ENCODE results near the gene TAF6. TPM values are rescaled to one million over a fixed set of nuclear protein-coding genes. Genes with fewer than 3 reads are reported as not detected.

TAF6 gene
- total RNA-seq, 4 donors from 2014 or later, result 37.1 to 74.3 (median 42.1) TPM

DNA sequence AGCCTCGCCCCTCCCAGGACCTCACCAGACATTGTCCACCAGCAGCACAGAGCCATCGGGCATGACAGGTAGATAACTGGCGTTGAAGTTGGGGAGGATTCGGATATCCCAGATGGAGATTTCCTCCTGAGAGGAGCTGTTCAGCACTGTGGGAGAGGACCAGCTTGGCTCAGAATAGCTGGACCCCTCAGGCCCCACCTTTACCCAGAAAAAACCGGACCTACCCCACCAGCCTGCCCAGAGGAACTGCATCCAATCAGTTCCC lies 37.8 kb upstream of the TAF6 start:
- WGBS, 2 donors, result 61 to 68% methylated on average over 5 of the region's 5 CpGs
- DNase-seq (ENCODE audit: low spot score in 2 of 2), result no peak
- TF ChIP-seq POLR2A (IDR thresholded peaks at IDR 0.05), result no peak
- TF ChIP-seq, protein P1, sequence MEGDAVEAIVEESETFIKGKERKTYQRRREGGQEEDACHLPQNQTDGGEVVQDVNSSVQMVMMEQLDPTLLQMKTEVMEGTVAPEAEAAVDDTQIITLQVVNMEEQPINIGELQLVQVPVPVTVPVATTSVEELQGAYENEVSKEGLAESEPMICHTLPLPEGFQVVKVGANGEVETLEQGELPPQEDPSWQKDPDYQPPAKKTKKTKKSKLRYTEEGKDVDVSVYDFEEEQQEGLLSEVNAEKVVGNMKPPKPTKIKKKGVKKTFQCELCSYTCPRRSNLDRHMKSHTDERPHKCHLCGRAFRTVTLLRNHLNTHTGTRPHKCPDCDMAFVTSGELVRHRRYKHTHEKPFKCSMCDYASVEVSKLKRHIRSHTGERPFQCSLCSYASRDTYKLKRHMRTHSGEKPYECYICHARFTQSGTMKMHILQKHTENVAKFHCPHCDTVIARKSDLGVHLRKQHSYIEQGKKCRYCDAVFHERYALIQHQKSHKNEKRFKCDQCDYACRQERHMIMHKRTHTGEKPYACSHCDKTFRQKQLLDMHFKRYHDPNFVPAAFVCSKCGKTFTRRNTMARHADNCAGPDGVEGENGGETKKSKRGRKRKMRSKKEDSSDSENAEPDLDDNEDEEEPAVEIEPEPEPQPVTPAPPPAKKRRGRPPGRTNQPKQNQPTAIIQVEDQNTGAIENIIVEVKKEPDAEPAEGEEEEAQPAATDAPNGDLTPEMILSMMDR (IDR thresholded peaks at IDR 0.05), result no peak
- no peak overlapping the region for H3K4me3 ChIP-seq (ENCODE audit: low read depth, poor library complexity, severe bottlenecking)
- intact Hi-C loops (cut with DNase I; ENCODE audit: low total_unique reads), result no loop called here

DNA sequence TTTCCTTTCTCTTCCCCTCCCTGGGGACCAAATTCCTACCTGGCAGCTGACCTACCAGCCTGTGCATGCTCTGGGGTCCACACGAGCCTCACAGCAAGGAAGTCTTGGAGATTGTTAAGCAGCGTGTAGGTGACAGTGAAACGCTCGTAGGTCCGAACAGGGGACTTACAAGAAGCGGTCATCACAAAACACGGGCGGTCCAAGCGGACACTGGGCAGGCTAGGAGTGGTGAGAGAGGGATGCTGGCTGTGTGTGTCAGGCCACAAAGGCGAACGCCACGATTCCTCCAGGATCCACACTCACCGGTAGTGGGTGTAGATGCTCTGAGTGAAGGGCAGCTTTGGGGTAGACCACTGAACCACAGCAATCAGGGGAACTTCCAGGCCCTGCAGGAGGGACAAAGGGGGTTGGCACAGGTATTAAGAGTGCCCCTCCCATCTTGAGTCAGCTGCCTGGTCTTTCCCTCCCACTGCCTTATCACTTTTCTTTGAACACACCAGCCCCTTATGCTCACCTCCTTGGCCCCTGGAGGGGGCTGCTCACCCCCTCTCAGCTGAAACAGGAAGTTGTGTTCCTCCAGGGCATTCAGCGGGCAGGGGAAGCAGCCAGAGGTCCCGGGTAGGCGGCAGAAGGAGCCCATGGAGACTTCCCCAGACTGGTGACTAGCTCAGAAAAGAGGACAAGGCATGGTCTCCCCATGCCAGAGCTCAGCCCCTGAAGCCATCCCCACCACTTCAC lies 37.3 kb upstream of the TAF6 start:
- no peak overlapping the region for H3K4me3 ChIP-seq (ENCODE audit: low read depth, poor library complexity, severe bottlenecking)
- TF ChIP-seq POLR2A (IDR thresholded peaks at IDR 0.05), result no peak
- TF ChIP-seq, protein P1 (IDR thresholded peaks at IDR 0.05), result no peak
- intact Hi-C loops (cut with DNase I; ENCODE audit: low total_unique reads), result no loop called here
- 72 to 78% methylated on average over 16 of the region's 16 CpGs for WGBS, 2 donors
- no peak for DNase-seq (ENCODE audit: low spot score in 2 of 2)

DNA sequence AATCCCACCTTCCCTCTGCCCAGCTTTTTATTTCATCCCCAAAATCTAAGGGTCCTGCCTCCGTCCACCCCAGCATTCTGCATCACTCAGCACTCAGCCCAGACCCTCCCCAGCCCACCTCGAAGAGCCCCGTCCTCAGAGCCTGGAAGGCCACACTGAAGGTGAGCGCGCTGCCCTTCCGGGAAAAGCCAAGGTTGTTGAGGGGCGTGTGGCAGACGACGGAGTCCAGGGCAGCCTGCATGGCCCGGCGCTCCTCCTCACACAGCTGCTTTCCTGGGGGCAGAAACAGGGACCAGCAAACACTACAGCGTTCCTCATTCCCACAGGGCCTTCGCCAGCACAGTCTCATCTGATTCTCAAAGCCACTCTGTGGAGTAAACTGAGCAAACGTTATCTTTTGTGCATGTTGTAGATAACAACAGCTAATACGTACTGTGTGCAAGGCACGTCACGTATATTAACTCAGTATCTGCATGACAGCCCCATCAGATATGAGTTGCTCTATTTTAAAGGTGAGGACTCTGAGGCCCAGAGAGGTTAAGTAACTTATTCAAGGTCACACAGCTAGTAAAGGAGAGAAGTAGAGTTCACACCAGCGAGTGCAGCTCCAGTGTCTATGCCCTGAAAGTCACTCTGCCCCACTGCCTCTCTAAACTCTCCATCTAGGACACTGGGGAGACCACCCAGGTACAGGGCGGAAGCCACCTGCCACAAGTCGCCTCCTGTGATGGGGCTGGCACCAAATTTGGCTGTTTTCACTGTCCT lies 36.6 kb upstream of the TAF6 start:
- WGBS, 2 donors, result 81 to 85% methylated on average over 20 of the region's 20 CpGs
- no peak for TF ChIP-seq POLR2A (IDR thresholded peaks at IDR 0.05)
- H3K4me3 ChIP-seq (ENCODE audit: low read depth, poor library complexity, severe bottlenecking), result no peak overlapping the region
- DNase-seq (ENCODE audit: low spot score in 2 of 2), result no peak
- intact Hi-C loops (cut with DNase I; ENCODE audit: low total_unique reads), result no loop called here

DNA sequence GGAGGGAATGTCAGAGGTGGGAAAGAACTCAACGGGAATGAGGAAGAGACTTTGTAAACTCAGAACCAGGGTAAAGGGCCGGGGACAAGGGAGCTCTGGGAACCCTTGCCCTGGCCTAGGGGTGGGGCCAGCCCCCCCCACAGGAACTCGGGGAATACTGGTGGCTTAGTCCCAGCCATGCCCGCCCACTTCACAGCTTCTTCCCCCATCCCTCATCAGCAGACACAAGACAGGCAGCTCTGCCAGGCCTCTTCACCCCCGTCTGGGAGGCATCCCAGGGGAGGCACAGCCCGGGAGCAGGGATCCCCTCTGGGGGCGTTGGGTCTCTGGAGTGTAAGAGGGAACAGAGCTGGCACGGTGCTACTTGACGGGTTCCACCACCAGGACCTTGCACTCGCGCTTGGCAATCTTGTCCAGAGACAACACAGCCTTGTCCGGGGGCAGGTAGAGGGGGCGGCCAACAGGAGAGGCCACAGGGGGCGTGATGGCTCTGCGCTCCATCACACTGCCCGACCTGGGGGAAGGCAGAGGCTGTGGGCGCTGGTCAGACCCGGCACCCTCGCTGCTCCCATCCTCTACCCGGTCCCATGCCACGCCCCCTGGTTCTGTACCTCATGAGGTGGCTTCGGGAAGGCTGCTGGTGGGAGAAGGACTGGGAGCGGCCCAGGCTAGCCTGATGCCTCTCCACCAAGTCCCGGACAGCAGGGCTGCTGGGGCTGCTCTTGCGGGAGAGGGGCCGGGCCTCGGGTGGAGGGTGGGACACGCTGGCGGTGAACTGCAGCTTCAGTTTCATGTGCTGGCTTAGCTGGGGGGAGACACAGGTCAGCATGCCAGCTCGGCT lies 35.7 kb upstream of the TAF6 start:
- DNase-seq (ENCODE audit: low spot score in 2 of 2), result no peak
- intact Hi-C loops (cut with DNase I; ENCODE audit: low total_unique reads), result no loop called here
- TF ChIP-seq POLR2A (IDR thresholded peaks at IDR 0.05), result no peak
- TF ChIP-seq, protein P1 (IDR thresholded peaks at IDR 0.05), result no peak
- no peak overlapping the region for H3K4me3 ChIP-seq (ENCODE audit: low read depth, poor library complexity, severe bottlenecking)
- WGBS, 2 donors, result 70 to 74% methylated on average over 25 to 29 of the region's 30 CpGs

DNA sequence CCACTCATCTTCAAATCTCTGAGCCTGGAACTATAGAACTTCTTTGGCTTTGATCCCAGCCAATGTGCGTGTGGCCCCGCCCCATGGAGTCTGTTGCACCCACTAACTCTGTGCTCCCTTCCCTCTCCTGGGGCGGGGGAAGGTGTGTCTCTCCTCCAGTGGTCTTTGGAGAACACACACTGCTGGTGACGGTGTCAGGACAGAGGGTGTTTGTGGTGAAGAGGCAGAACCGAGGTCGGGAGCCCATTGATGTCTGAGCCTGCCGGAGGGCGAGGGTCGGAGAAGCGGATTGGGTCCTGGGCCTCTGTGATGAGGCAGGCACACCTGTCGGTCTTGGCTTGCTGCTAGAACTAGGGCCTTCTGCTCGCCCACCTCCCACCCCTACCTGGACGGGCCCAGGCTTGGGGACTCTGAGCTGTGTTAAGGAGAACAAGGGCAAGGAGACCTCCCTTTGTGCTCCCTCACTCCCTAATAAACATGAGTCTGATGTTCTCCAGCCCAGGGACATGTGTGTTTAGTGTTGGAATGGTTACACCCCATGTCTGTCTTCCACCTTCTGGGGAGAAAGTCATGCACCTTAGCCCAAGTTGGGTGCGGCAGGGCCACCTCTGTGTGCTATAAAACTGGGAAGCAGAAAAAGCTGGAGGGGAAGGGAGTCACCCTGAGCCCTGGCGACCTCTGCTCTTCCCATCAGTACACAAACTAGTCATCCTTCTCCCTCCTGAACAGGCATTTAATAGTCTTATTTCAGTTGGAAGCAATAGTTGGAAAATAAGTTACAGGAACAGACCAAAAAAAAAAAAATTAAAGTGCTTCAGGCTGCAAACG lies 34.8 kb upstream of the TAF6 start:
- H3K4me3 ChIP-seq (ENCODE audit: low read depth, poor library complexity, severe bottlenecking), result no peak overlapping the region
- intact Hi-C loops (cut with DNase I; ENCODE audit: low total_unique reads), result no loop called here
- no peak for DNase-seq (ENCODE audit: low spot score in 2 of 2)
- 57% methylated on average over 12 to 16 of the region's 16 CpGs for WGBS, 2 donors
- TF ChIP-seq, protein P1 (IDR thresholded peaks at IDR 0.05), result no peak
- TF ChIP-seq POLR2A (IDR thresholded peaks at IDR 0.05), result no peak
